GM18517 (cell line): ENCODE measurements around the gene UBAP1L.
"Not testable (repeated sequence)": the region's sequence is repeated elsewhere in the genome, so short reads cannot be mapped to it uniquely, and the experiment has no call there.

Experiments
- ATAC-seq: cut with Tn5 transposase; IDR thresholded peaks from one replicate; pipeline ENCODE4 v1.9.1; 2021; ENCODE audit warnings: mild to moderate bottlenecking, moderate library complexity; ENCODE audit not compliant: unreplicated experiment

The UBAP1L gene

GRCh38 chr15:65100442-65100841 lies 14.6 kb downstream of the UBAP1L start:
- ATAC-seq: no peak

GRCh38 chr15:65099801-65100200 lies 15.2 kb downstream of the UBAP1L start:
- ATAC-seq: not testable (repeated sequence)

- no peak for ATAC-seq
Measured at GRCh38 chr15:65099336-65099735, 15.7 kb downstream of the UBAP1L start.

- no peak for ATAC-seq
Measured at GRCh38 chr15:65097651-65098263, 17.2 kb downstream of the UBAP1L start.

GRCh38 chr15:65096481-65097385 lies 18.3 kb downstream of the UBAP1L start:
- no peak for ATAC-seq

- no peak for ATAC-seq
Measured at GRCh38 chr15:65095747-65096104, 19.3 kb downstream of the UBAP1L start.

- no peak for ATAC-seq
Measured at GRCh38 chr15:65095011-65095746, 19.8 kb downstream of the UBAP1L start.

- no peak for ATAC-seq
Measured at GRCh38 chr15:65094294-65094995, 20.6 kb downstream of the UBAP1L start.

- ATAC-seq: not testable (repeated sequence)
Measured at GRCh38 chr15:65093793-65094170, 21.2 kb downstream of the UBAP1L start.

GRCh38 chr15:65092911-65093792 lies 21.8 kb downstream of the UBAP1L start:
- no peak for ATAC-seq

GRCh38 chr15:65091946-65092770 lies 22.8 kb downstream of the UBAP1L start:
- ATAC-seq: no peak

GRCh38 chr15:65089206-65089824 lies 25.7 kb downstream of the UBAP1L start:
- no peak for ATAC-seq

GRCh38 chr15:65088643-65089021 lies 26.4 kb downstream of the UBAP1L start:
- ATAC-seq: no peak

GRCh38 chr15:65087873-65088642 lies 26.9 kb downstream of the UBAP1L start:
- no peak for ATAC-seq

- no peak for ATAC-seq
Measured at GRCh38 chr15:65087411-65087810, 27.6 kb downstream of the UBAP1L start.

- no peak for ATAC-seq
Measured at GRCh38 chr15:65086680-65087111, 28.3 kb downstream of the UBAP1L start.

GRCh38 chr15:65085990-65086679 lies 28.9 kb downstream of the UBAP1L start:
- no peak for ATAC-seq
